ENCODE results near the gene NBL1.

The NBL1 gene

GRCh38 chr1:19656780-19657466 is 12.8 kb downstream of the NBL1 start:
- H3K36me3 ChIP-seq (ENCODE audit: insufficient read depth, low read length), result no peaks in the 10 kb centered on the region
- H3K4me3 ChIP-seq (ENCODE audit: low read depth, low read length), result no peak overlapping the region
- peaks cover 26% of the 10 kb centered on the region for H3K4me1 ChIP-seq (ENCODE audit: control insufficient read depth, insufficient read depth, low read length, unreplicated experiment)
- H3K27ac ChIP-seq (ENCODE audit: low read depth, low read length), result no peak overlapping the region
- no peaks in the 10 kb centered on the region for H3K27me3 ChIP-seq (ENCODE audit: insufficient read depth, low read length)
- H3K79me2 ChIP-seq (ENCODE audit: control insufficient read depth, insufficient read depth, low read length, unreplicated experiment), result peaks cover 3% of the 10 kb centered on the region
- no peak overlapping the region for H2AFZ ChIP-seq (ENCODE audit: low read length, unreplicated experiment)

- Histone ChIP-seq H3K27ac (ENCODE audit: low read depth, low read length) (no peak overlapping the region), H3K4me1 (ENCODE audit: control insufficient read depth, insufficient read depth, low read length, unreplicated experiment) (peaks cover 20% of the 10 kb centered on the region), H3K79me2 (ENCODE audit: control insufficient read depth, insufficient read depth, low read length, unreplicated experiment) (peaks cover 3% of the 10 kb centered on the region), H3K4me3 (ENCODE audit: low read depth, low read length) (no peak overlapping the region), H3K27me3 (ENCODE audit: insufficient read depth, low read length) (no peaks in the 10 kb centered on the region), H2AFZ (ENCODE audit: low read length, unreplicated experiment) (no peak overlapping the region), H3K36me3 (ENCODE audit: insufficient read depth, low read length) (no peaks in the 10 kb centered on the region)
Measured at GRCh38 chr1:19657511-19657910, 13.4 kb downstream of the NBL1 start.

GRCh38 chr1:19658186-19658585 is 14.1 kb downstream of the NBL1 start:
- peaks cover 3% of the 10 kb centered on the region for H3K79me2 ChIP-seq (ENCODE audit: control insufficient read depth, insufficient read depth, low read length, unreplicated experiment)
- H3K27me3 ChIP-seq (ENCODE audit: insufficient read depth, low read length), result peaks cover 5% of the 10 kb centered on the region
- H3K36me3 ChIP-seq (ENCODE audit: insufficient read depth, low read length), result no peaks in the 10 kb centered on the region
- H3K4me1 ChIP-seq (ENCODE audit: control insufficient read depth, insufficient read depth, low read length, unreplicated experiment), result peaks cover 18% of the 10 kb centered on the region
- H3K27ac ChIP-seq (ENCODE audit: low read depth, low read length), result no peak overlapping the region
- no peak overlapping the region for H2AFZ ChIP-seq (ENCODE audit: low read length, unreplicated experiment)
- H3K4me3 ChIP-seq (ENCODE audit: low read depth, low read length), result no peak overlapping the region

- peaks cover 36% of the 10 kb centered on the region for H3K27me3 ChIP-seq (ENCODE audit: insufficient read depth, low read length)
- no peak overlapping the region for H2AFZ ChIP-seq (ENCODE audit: low read length, unreplicated experiment)
- no peaks in the 10 kb centered on the region for H3K79me2 ChIP-seq (ENCODE audit: control insufficient read depth, insufficient read depth, low read length, unreplicated experiment)
- H3K4me1 ChIP-seq (ENCODE audit: control insufficient read depth, insufficient read depth, low read length, unreplicated experiment), result peaks cover 4% of the 10 kb centered on the region
- no peak overlapping the region for H3K4me3 ChIP-seq (ENCODE audit: low read depth, low read length)
- no peak overlapping the region for H3K27ac ChIP-seq (ENCODE audit: low read depth, low read length)
- no peaks in the 10 kb centered on the region for H3K36me3 ChIP-seq (ENCODE audit: insufficient read depth, low read length)
Measured at GRCh38 chr1:19661721-19662228, 17.7 kb downstream of the NBL1 start.

GRCh38 chr1:19662313-19662712 is 18.2 kb downstream of the NBL1 start:
- Histone ChIP-seq H3K27ac (ENCODE audit: low read depth, low read length) (no peak overlapping the region), H3K79me2 (ENCODE audit: control insufficient read depth, insufficient read depth, low read length, unreplicated experiment) (no peaks in the 10 kb centered on the region), H2AFZ (ENCODE audit: low read length, unreplicated experiment) (no peak overlapping the region), H3K4me3 (ENCODE audit: low read depth, low read length) (no peak overlapping the region), H3K4me1 (ENCODE audit: control insufficient read depth, insufficient read depth, low read length, unreplicated experiment) (peaks cover 4% of the 10 kb centered on the region), H3K27me3 (ENCODE audit: insufficient read depth, low read length) (peaks cover 41% of the 10 kb centered on the region), H3K36me3 (ENCODE audit: insufficient read depth, low read length) (no peaks in the 10 kb centered on the region)

- Histone ChIP-seq H3K27me3 (ENCODE audit: insufficient read depth, low read length) (peaks cover 61% of the 10 kb centered on the region), H2AFZ (ENCODE audit: low read length, unreplicated experiment) (peak within 1 kb of the TSS; percentile 52), H3K4me1 (ENCODE audit: control insufficient read depth, insufficient read depth, low read length, unreplicated experiment) (no peaks in the 10 kb centered on the region), H3K79me2 (ENCODE audit: control insufficient read depth, insufficient read depth, low read length, unreplicated experiment) (no peaks in the 10 kb centered on the region), H3K36me3 (ENCODE audit: insufficient read depth, low read length) (no peaks in the 10 kb centered on the region), H3K27ac (ENCODE audit: low read depth, low read length) (no peak within 1 kb of the TSS), H3K4me3 (ENCODE audit: low read depth, low read length) (peak within 1 kb of the TSS; percentile 48)
Measured at GRCh38 chr1:19664453-19665185, 20.5 kb downstream of the NBL1 start, which contains the start of gene HTR6. TSS of gene HTR6 (plus strand) at chr1:19664875. CDS start at chr1:19665754, 879 bp downstream.

GRCh38 chr1:19665186-19665495 is 21.0 kb downstream of the NBL1 start:
- H3K36me3 ChIP-seq (ENCODE audit: insufficient read depth, low read length), result no peaks in the 10 kb centered on the region
- H3K79me2 ChIP-seq (ENCODE audit: control insufficient read depth, insufficient read depth, low read length, unreplicated experiment), result no peaks in the 10 kb centered on the region
- peak overlapping the region; percentile 48 for H3K4me3 ChIP-seq (ENCODE audit: low read depth, low read length)
- peaks cover 61% of the 10 kb centered on the region for H3K27me3 ChIP-seq (ENCODE audit: insufficient read depth, low read length)
- no peaks in the 10 kb centered on the region for H3K4me1 ChIP-seq (ENCODE audit: control insufficient read depth, insufficient read depth, low read length, unreplicated experiment)
- H2AFZ ChIP-seq (ENCODE audit: low read length, unreplicated experiment), result no peak overlapping the region
- H3K27ac ChIP-seq (ENCODE audit: low read depth, low read length), result no peak overlapping the region

- Histone ChIP-seq H3K4me3 (ENCODE audit: low read depth, low read length) (no peak overlapping the region; the same call in 1 of the 2 replicates), H2AFZ (ENCODE audit: low read length, unreplicated experiment) (no peak overlapping the region), H3K79me2 (ENCODE audit: control insufficient read depth, insufficient read depth, low read length, unreplicated experiment) (no peaks in the 10 kb centered on the region), H3K36me3 (ENCODE audit: insufficient read depth, low read length) (no peaks in the 10 kb centered on the region), H3K27me3 (ENCODE audit: insufficient read depth, low read length) (peaks cover 61% of the 10 kb centered on the region), H3K27ac (ENCODE audit: low read depth, low read length) (no peak overlapping the region), H3K4me1 (ENCODE audit: control insufficient read depth, insufficient read depth, low read length, unreplicated experiment) (no peaks in the 10 kb centered on the region)
Measured at GRCh38 chr1:19665496-19666465, 21.7 kb downstream of the NBL1 start.

GRCh38 chr1:19668888-19669287 is 24.8 kb downstream of the NBL1 start:
- no peaks in the 10 kb centered on the region for H3K4me1 ChIP-seq (ENCODE audit: control insufficient read depth, insufficient read depth, low read length, unreplicated experiment)
- no peaks in the 10 kb centered on the region for H3K79me2 ChIP-seq (ENCODE audit: control insufficient read depth, insufficient read depth, low read length, unreplicated experiment)
- H3K27ac ChIP-seq (ENCODE audit: low read depth, low read length), result no peak overlapping the region
- H2AFZ ChIP-seq (ENCODE audit: low read length, unreplicated experiment), result no peak overlapping the region
- no peaks in the 10 kb centered on the region for H3K36me3 ChIP-seq (ENCODE audit: insufficient read depth, low read length)
- peaks cover 61% of the 10 kb centered on the region for H3K27me3 ChIP-seq (ENCODE audit: insufficient read depth, low read length)
- no peak overlapping the region for H3K4me3 ChIP-seq (ENCODE audit: low read depth, low read length)

- H3K79me2 ChIP-seq (ENCODE audit: control insufficient read depth, insufficient read depth, low read length, unreplicated experiment), result no peaks in the 10 kb centered on the region
- no peak overlapping the region for H3K27ac ChIP-seq (ENCODE audit: low read depth, low read length)
- H3K27me3 ChIP-seq (ENCODE audit: insufficient read depth, low read length), result peaks cover 49% of the 10 kb centered on the region
- no peak overlapping the region for H3K4me3 ChIP-seq (ENCODE audit: low read depth, low read length)
- H3K4me1 ChIP-seq (ENCODE audit: control insufficient read depth, insufficient read depth, low read length, unreplicated experiment), result no peaks in the 10 kb centered on the region
- no peaks in the 10 kb centered on the region for H3K36me3 ChIP-seq (ENCODE audit: insufficient read depth, low read length)
- no peak overlapping the region for H2AFZ ChIP-seq (ENCODE audit: low read length, unreplicated experiment)
Measured at GRCh38 chr1:19670787-19671186, 26.7 kb downstream of the NBL1 start.
